NCI-H526 treated with DMSO at 0.1 percent for 48 hours (cell line): ENCODE results near the gene KLK14.

Experiments
- DNase-seq: peaks from one replicate; lab custom pipeline; 2025; lab: John Stamatoyannopoulos, UW

KLK14 gene

GRCh38 chr19:51086153-51086850 is 3.6 kb upstream of the KLK14 start:
- DNase-seq, result no peak

DNA sequence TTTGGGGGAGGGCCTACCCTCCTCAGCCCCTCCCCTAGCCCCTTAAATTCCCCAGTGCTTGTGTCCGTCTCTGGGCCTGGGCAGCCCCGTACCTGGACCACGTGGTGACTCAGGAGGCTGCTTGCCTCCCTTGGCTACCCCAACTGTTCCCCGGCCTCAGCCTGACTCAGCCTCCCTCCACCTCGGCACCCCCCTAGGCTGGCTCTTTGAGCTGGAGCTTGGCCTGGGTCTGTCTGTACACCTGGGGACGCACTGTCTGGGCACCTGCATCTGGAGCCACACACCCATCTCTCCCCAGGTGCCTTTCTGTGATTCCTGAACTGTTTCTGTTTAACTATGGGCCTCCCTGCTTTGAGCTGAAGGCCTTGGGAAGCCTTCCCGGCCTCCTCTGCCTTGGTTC is 1.8 kb upstream of the KLK14 start:
- no peak for DNase-seq

DNA sequence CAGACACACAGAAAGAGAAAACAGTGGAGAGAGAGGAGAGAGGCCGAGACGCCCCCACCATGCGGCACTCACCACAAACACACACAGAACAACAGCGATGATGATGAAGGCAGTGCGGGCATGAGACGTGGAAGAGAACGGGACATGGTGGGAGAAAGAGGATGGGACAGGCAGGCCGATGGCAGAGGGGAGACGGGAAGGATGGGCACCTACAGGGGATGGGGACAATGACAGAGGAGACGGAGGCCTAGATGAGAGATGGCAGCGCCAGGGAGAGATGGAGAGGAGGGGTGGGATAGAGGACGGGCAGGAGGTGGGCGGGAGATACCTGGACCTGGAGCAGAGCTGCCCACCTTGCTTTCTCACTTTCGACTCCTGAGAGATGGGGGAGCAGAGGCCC is 1.1 kb upstream of the KLK14 start:
- no peak for DNase-seq

DNA sequence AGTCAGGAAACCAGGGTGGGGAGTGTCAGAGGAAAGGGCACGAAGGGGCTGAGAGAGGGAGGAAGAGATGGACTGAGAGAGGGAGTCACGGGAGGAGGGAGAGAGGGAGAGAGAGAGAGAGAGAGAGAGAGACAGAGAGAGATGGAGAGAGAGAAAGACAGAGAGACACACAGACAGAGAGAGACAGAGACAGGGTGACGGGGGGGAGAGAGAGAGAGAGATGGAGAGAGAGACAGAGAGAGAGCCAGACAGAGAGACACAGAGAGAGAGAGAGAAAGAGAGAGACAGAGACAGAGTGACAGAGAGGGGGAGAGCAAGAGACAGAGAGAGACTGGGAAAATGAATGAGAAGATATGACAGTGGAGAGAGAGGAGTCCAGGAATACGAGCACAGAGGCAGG is 494 bp upstream of the KLK14 start:
- no peak for DNase-seq

DNA sequence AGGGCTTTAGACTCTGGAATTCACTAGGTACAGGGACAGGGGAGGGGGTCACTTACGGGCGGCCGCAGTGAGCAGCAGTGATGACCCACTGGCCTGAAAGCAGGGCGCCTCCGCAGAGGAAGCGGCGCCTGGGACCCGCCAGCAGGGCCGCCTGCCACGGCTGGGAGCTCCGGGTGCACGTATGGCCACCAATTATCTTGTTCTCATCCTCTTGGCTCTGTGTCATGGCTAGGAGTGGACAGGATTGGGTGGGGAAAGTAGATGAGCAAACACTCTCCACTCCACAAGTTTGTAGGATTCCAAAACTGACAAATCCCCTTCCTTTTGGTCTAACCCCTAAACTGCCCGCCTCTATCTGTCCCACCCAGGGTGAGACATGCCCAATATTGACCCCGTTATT is 1.2 kb downstream of the KLK14 start:
- DNase-seq, result no peak

DNA sequence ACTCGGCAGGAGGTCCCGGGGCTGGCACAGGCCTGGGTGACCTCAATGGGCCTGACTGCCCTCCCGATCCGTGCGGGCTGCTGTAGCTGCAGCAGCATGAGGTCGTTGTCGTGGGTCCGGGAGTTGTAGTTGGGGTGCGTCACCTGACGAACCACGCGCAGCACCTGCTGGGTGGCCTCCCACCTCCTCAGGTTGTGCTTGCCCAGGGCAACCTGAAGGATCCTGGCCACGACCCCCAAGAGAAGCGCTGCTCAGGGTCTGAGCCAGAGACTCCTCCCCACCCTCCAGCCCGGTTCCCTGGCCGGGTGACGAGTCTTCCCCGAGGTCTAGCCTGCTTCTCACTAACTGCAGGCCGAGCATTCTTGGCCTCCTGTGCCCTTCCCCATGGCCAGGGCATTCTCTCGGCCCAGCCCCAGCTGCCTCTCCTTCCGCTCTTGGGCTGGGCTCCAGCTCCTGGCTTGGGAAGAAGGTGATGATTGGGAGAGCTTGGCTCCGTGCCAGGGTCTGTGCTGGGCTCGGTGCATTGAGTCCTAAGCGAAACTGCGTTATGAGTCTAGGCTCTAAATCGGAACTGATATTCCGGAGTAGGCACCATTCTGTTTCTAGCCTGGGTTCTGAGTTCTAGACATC is 3.1 kb downstream of the KLK14 start:
- no peak for DNase-seq

- no peak for DNase-seq
Measured at GRCh38 chr19:51078731-51079130, 4.0 kb downstream of the KLK14 start.

DNA sequence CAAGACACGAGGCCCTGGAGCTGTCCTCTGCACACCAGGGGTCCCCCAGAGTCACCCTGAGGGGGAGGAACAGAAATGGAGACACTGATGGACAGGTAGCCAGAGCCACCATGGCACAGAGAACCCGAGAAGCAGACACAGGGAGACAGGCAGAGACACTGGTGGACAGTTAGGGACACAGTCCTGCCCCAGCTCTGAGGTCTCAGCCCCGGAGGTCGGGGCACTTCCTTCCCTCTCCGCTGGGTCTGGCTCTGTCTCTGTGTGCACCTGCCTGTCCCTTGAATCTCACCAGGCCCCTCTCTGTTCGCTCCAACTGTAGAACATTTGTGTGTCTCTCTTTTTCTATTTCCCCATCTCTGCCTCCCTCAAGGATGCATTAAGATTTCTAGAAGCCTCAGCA is 4.6 kb downstream of the KLK14 start:
- no peak for DNase-seq

DNA sequence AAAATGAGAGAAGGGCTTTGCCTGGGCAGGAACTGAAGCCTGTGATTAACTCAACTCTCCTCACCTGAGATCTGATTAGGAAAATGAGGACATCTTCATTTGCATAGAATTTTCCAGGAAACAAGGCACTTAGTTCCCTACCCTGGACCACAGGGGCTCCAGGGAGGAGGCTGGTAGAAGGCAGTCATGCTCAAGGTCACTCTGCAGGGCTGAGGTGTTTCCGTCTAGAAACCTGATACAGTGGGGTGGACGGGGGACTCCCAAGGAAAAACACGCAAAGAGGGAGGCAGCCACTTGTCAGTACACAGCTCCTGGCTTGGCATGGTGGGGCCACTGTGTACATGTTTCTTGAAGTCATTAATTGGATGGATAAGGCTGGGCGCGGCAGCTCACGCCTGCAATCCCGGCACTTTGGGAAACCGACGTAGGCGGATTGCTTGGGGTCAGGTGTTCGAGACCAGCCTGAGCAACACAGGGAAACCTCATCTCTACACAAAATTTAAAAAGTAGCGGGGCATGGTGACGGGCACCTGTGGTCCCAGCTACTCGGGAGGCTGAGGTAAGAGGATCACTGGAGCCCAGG is 6.0 kb downstream of the KLK14 start:
- DNase-seq, result peak; percentile 99

GRCh38 chr19:51075998-51076397 is 6.7 kb downstream of the KLK14 start:
- no peak for DNase-seq

GRCh38 chr19:51071095-51071405 is 11.6 kb downstream of the KLK14 start:
- no peak for DNase-seq

GRCh38 chr19:51070334-51071094 is 12.2 kb downstream of the KLK14 start:
- no peak for DNase-seq

DNA sequence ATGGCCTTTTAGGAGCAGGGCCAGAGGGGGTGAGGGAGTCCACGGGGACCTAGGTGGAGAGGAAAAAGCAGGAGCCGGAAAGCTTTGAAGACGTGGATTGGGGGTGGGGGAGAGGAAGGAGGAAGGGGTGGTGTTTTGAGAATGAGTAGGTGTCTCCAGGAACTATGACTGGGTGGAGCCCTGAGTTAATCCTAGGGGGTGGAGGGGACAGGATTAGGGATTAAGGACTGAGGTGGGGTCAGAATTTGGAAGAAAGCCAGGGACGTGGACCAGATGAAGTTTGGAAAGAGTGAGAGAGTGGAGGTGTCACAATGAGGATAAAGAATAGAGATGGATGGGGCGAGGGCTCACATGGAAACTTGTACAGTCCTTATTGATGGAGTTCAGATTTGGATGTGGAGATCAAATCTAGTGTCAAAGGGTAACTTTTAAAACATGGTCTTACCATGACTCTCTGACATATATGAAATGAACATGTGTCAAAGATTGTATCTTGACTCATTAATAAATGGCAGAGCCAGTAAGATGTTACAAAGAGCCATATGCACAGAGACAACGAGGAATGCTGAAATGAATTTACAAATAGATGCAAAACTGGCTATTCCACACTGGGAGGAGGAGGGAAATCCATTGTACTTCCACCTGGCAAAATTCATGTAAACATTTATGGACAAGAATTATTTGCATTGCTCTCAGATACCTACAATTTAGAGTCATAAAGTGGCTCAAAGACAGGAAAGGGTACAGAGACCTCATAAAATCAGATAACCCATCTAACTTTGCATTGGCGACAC is 16.1 kb downstream of the KLK14 start:
- peak; percentile 95 for DNase-seq

GRCh38 chr19:51065221-51065960 is 17.3 kb downstream of the KLK14 start:
- no peak for DNase-seq

DNA sequence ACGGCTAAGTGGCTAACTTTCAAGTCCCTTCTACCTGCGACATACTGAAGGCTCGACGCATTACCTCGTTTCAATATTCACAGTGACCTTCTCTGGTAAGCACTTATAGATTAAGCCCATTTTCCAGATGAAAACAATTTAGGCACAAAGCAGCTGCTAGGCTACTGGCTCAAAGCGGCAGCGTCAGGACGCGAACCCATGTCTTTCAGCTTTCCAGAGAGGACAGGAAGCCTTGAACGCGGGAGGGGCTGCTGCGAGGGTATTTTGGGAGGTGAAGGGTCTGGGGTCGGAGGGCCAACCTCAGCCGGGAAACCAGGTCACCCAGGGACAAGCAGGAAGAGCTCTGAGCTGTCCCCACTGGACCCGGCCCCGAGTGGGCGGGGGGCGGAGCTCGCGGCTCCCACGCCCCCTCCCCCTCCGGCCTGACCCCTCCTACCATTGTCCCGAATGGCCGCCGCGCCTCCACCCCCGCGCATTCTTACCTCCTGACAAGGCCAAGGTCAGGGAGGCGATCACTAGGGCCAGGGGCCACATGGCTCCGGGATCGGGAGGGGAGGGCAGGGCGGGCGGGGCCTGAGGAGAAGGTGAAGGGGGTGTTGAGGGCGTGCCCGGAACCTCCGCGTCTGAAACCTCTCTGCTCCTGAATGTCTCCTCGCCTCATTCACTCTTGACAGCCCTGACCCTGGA is 18.0 kb downstream of the KLK14 start, which contains the start of gene KLK13:
KLK13 (minus strand) TSS at position 559 of the 687 bp plus-strand sequence; CDS start at position 534, 25 bp downstream.
- DNase-seq, result no peak

- no peak for DNase-seq
Measured at GRCh38 chr19:51063664-51064063, 19.0 kb downstream of the KLK14 start.

- DNase-seq, result no peak
Measured at GRCh38 chr19:51060973-51061372, 21.7 kb downstream of the KLK14 start.

GRCh38 chr19:51060336-51060735 is 22.4 kb downstream of the KLK14 start:
- DNase-seq, result no peak

- DNase-seq, result no peak
Measured at GRCh38 chr19:51059715-51060114, 23.0 kb downstream of the KLK14 start.

DNA sequence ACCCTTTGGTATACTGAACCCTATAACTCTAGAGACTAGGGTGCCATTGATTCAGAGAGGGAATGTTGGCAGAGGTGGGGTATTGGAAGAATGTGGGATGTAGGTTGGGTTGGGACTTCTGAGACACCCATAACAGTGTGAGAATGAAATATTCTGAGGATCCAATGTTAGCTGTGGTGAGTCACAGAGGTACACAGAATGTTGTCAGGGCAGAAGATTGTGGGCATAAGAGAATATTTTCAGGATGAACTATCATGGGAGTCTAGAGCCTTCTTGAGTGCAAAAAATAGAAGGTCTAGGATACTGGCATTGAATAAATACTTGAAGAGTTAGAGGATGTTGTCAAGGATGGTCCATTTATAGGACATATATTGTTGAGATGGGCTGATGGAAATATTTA is 26.8 kb downstream of the KLK14 start:
- no peak for DNase-seq

- no peak for DNase-seq
Measured at GRCh38 chr19:51047031-51047335, 35.7 kb downstream of the KLK14 start.
